WI38 (cell line): ENCODE results near the gene SNX25.

Experiments used
- H3K4me3 ChIP-seq: 2 replicates; pipeline ENCODE4 v1.5.1; 2011; ENCODE audit warnings: low read depth, mild to moderate bottlenecking, control low read depth, low read length
- CTCF ChIP-seq: IDR thresholded peaks from 2 replicates; pipeline ENCODE4 v1.5.1; 2012; ENCODE audit warnings: low read depth, mild to moderate bottlenecking, control low read depth, low read length

SNX25 gene

DNA sequence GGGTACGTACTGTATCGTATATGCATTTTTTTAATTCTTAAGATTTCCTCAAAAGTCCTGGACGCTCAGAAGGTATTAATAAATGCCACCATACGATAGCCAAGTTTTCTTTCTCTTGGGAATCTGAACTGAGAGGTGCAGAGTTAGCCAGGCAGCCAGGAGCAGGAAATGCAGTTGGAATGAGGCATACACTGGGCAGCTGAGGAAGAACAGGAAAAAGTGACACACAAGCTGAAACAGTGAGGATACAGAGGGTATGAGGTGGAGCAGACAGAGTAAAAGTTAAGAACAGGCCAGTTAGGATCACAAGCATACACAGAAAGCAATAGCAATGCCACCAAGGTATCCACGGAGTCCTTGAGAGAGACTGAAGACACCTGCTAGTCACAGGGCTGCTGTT lies 203.0 kb downstream of the SNX25 start:
- TF ChIP-seq CTCF = no peak
- H3K4me3 ChIP-seq = no peak overlapping the region
